ENCODE measurements around the gene STK24. TPM values are rescaled to one million over a fixed set of nuclear protein-coding genes. Genes with fewer than 3 reads are reported as not detected.
A peak's percentile ranks its signal among the peaks of the same experiment; 100 is the strongest.

STK24 gene
- total and polyA plus RNA-seq, 10 of the 15 experiments (the other 5 are each of a cell fraction or from before 2014, with no cell fraction given): 7.5 to 115 (median 52.9) TPM

GRCh38 chr13:98447881-98448641, 128.8 kb downstream of the STK24 start:
- CTCF ChIA-PET: interaction anchor here (1.0 to 9.1 kb wide), 4 partner anchors 9 to 225 kb away, joined by 3 to 135 read pairs (median 4); no protein-coding TSS in a partner anchor
- in situ Hi-C loops (cut with MboI): loop anchor here (5.0 to 10.0 kb wide), 3 partner anchors 209 to 593 kb away; no protein-coding TSS in a partner anchor
- SMC1A ChIA-PET (ENCODE audit: uncharacterized antibody, unreplicated experiment): interaction anchor here (1.7 to 4.8 kb wide), 2 partner anchors 205 to 225 kb away, joined by 5 to 66 read pairs; no protein-coding TSS in a partner anchor
- Histone ChIP-seq H3K4me2 (ENCODE audit: control insufficient read depth, insufficient read depth) (no peak overlapping the region), H3K36me3 (ENCODE audit: control insufficient read depth in 2 of 2, insufficient read depth in 2 of 2, low read length in 1 of 2) (peaks cover 6 to 11% of the 10 kb centered on the region in 2 experiments; a peak in 3 of 4 replicates), H3K27me3 (replicated peaks in 1 of 2; ENCODE audit: control insufficient read depth in 2 of 2, insufficient read depth in 2 of 2, low read length in 1 of 2) (no peaks in the 10 kb centered on the region), H3K27ac (ENCODE audit: control insufficient read depth, insufficient read depth) (no peak overlapping the region), H3K4me1 (ENCODE audit: control insufficient read depth, insufficient read depth, low read length) (peaks cover 6% of the 10 kb centered on the region), H3K9ac (ENCODE audit: control insufficient read depth, insufficient read depth, low read length) (no peak overlapping the region), H2AFZ (ENCODE audit: control insufficient read depth, low read depth, low read length) (no peak overlapping the region), H3K9me3 (replicated peaks; ENCODE audit: control insufficient read depth, insufficient read depth, low read length) (no peaks in the 10 kb centered on the region), H3K4me3 (no peak overlapping the region), H3K79me2 (ENCODE audit: control insufficient read depth, insufficient read depth, low read length) (no peaks in the 10 kb centered on the region), H4K20me1 (ENCODE audit: control insufficient read depth, insufficient read depth) (no peaks in the 10 kb centered on the region)
- FAIRE-seq (no peak), DNase-seq (ENCODE audit: low read depth, low spot score) (no peak), ATAC-seq (no peak)
- intact Hi-C loops (cut with micrococcal nuclease; ENCODE audit: unreplicated experiment): no loop called here
- 57% methylated on average over 28 of the region's 28 CpGs for WGBS (ENCODE audit: insufficient coverage, insufficient replicate concordance, low lambda C conversion rate, missing lambda C conversion rate)
- RAD21 ChIA-PET (ENCODE audit: unreplicated experiment): interaction anchor here (1.0 to 4.8 kb wide), 2 partner anchors 205 to 208 kb away, joined by 3 to 89 read pairs; no protein-coding TSS in a partner anchor
- TSS peak; percentile 8 for BruUV-seq (replicated peaks)
- TF ChIP-seq, protein P1, sequence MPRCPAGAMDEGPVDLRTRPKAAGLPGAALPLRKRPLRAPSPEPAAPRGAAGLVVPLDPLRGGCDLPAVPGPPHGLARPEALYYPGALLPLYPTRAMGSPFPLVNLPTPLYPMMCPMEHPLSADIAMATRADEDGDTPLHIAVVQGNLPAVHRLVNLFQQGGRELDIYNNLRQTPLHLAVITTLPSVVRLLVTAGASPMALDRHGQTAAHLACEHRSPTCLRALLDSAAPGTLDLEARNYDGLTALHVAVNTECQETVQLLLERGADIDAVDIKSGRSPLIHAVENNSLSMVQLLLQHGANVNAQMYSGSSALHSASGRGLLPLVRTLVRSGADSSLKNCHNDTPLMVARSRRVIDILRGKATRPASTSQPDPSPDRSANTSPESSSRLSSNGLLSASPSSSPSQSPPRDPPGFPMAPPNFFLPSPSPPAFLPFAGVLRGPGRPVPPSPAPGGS (IDR thresholded peaks at IDR 0.05; ENCODE audit: borderline replicate concordance, insufficient read depth, low read depth, low read length, poor library complexity, severe bottlenecking): peak; percentile 19
- TF ChIP-seq ASH2L (IDR thresholded peaks at IDR 0.05; ENCODE audit: borderline replicate concordance, low read depth) (no peak), MTA3 (IDR thresholded peaks at IDR 0.05; ENCODE audit: borderline replicate concordance, low read length) (no peak), POLR2AphosphoS2 (IDR thresholded peaks at IDR 0.05; ENCODE audit: low read depth, low read length) (no peak), RAD21 (IDR thresholded peaks at IDR 0.05; ENCODE audit: insufficient read depth, low read depth, low read length) (0 out of 2 replicates have a peak, but pooled peaks have one; percentile 15), POLR2A (IDR thresholded peaks at IDR 0.05; ENCODE audit: low read depth, low read length) (peak; percentile 37; the same call in 1 of the 2 replicates), CTCF (IDR thresholded peaks at IDR 0.05 in 2 of 3, conservative IDR thresholded peaks at IDR 0.05 in 1 of 3; ENCODE audit: control insufficient read depth in 2 of 3, extremely low read depth in 1 of 3, insufficient read depth in 1 of 3, low read depth in 3 of 3, low read length in 3 of 3) (peak in 2 of 3 experiments; percentile 21 to 38; a peak in 3 of 6 replicates)
- TF ChIP-seq, protein P2, sequence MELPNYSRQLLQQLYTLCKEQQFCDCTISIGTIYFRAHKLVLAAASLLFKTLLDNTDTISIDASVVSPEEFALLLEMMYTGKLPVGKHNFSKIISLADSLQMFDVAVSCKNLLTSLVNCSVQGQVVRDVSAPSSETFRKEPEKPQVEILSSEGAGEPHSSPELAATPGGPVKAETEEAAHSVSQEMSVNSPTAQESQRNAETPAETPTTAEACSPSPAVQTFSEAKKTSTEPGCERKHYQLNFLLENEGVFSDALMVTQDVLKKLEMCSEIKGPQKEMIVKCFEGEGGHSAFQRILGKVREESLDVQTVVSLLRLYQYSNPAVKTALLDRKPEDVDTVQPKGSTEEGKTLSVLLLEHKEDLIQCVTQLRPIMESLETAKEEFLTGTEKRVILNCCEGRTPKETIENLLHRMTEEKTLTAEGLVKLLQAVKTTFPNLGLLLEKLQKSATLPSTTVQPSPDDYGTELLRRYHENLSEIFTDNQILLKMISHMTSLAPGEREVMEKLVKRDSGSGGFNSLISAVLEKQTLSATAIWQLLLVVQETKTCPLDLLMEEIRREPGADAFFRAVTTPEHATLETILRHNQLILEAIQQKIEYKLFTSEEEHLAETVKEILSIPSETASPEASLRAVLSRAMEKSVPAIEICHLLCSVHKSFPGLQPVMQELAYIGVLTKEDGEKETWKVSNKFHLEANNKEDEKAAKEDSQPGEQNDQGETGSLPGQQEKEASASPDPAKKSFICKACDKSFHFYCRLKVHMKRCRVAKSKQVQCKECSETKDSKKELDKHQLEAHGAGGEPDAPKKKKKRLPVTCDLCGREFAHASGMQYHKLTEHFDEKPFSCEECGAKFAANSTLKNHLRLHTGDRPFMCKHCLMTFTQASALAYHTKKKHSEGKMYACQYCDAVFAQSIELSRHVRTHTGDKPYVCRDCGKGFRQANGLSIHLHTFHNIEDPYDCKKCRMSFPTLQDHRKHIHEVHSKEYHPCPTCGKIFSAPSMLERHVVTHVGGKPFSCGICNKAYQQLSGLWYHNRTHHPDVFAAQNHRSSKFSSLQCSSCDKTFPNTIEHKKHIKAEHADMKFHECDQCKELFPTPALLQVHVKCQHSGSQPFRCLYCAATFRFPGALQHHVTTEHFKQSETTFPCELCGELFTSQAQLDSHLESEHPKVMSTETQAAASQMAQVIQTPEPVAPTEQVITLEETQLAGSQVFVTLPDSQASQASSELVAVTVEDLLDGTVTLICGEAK (IDR thresholded peaks at IDR 0.05; ENCODE audit: borderline replicate concordance): no peak
- TF ChIP-seq, protein P3, sequence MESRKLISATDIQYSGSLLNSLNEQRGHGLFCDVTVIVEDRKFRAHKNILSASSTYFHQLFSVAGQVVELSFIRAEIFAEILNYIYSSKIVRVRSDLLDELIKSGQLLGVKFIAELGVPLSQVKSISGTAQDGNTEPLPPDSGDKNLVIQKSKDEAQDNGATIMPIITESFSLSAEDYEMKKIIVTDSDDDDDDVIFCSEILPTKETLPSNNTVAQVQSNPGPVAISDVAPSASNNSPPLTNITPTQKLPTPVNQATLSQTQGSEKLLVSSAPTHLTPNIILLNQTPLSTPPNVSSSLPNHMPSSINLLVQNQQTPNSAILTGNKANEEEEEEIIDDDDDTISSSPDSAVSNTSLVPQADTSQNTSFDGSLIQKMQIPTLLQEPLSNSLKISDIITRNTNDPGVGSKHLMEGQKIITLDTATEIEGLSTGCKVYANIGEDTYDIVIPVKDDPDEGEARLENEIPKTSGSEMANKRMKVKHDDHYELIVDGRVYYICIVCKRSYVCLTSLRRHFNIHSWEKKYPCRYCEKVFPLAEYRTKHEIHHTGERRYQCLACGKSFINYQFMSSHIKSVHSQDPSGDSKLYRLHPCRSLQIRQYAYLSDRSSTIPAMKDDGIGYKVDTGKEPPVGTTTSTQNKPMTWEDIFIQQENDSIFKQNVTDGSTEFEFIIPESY (IDR thresholded peaks at IDR 0.05): peak; percentile 31; the same call in 1 of the 2 replicates
- POLR2A ChIA-PET: interaction anchor here (0.6 kb wide), 1 partner anchor 108 kb away, joined by 4 read pairs; no protein-coding TSS in a partner anchor
